SH-SY5Y (cell line): ENCODE measurements around the gene SPNS2.

Experiments used
- GATA2 ChIP-seq: IDR thresholded peaks from 2 replicates; pipeline ENCODE4 v1.6.1; 2011; ENCODE audit warnings: mild to moderate bottlenecking, low read depth, low read length
- GATA3 ChIP-seq: IDR thresholded peaks from 2 replicates; pipeline ENCODE4 v1.6.1; 2011; ENCODE audit warnings: low read depth, mild to moderate bottlenecking, low read length, moderate library complexity

DNA sequence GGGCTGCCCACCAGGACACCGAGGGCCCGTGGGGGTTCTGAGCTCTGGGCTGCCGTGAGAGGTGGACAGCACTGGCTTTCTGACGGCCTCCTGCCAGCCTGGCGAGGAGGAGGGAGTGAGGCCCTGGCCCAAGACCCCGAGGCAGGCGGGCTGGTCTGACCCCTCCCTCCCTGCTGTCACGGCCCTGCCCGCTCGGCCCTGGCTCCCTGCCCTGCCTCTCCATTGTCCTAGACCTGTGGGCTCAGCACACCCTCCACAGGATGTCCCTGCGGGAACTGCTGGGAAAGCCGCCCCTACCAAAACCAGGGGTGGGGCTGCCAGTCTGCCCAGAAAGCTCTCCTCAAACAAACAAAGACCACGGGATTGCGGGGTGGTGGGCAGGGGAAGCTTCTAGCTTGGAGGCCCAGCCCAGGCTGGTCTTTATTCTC lies 20.7 kb downstream of the SPNS2 start:
- TF ChIP-seq GATA2 (no peak), GATA3 (no peak)
